Neural progenitor cell (in vitro differentiated cells): ENCODE data around the gene DHRS12. TPM values are rescaled to one million over a fixed set of nuclear protein-coding genes. Genes with fewer than 3 reads are reported as not detected.
A peak's percentile ranks its signal among the peaks of the same experiment; 100 is the strongest.

ENCODE experiments used
- DNase-seq: peaks from one replicate; pipeline ENCODE4 v3.0.0-alpha.2; 2016; ENCODE audit warnings: low spot score
- H2AFZ ChIP-seq: fragments of 200-600 bp; sonication (generic); replicated peaks from 2 replicates; pipeline ENCODE4 v1.6.1; 2016; ENCODE audit warnings: antibody characterized with exemption
- H3F3A ChIP-seq: fragments of 200-600 bp; sonication (generic); 2 replicates; pipeline ENCODE4 v1.6.1; 2016; ENCODE audit warnings: antibody characterized with exemption, low read depth
- H3K27ac ChIP-seq: fragments of 200-600 bp; sonication (generic); 2 replicates; pipeline ENCODE4 v1.5.1; 2016; ENCODE audit warnings: mild to moderate bottlenecking
- H3K27me3 ChIP-seq: fragments of 200-600 bp; sonication (generic); 2 replicates; pipeline ENCODE4 v1.6.1; 2016; ENCODE audit warnings: mild to moderate bottlenecking, moderate library complexity
- H3K36me3 ChIP-seq: fragments of 200-600 bp; sonication (generic); 2 replicates; pipeline ENCODE4 v1.5.1; 2016
- H3K4me1 ChIP-seq: fragments of 200-600 bp; sonication (generic); 2 replicates; pipeline ENCODE4 v1.6.1; 2016; ENCODE audit warnings: mixed run types
- H3K4me2 ChIP-seq: fragments of 200-600 bp; sonication (generic); 2 replicates; pipeline ENCODE4 v1.6.1; 2016
- H3K4me3 ChIP-seq: fragments of 200-600 bp; sonication (generic); 2 replicates; pipeline ENCODE4 v1.5.1; 2016
- H3K79me2 ChIP-seq: fragments of 200-600 bp; sonication (generic); 2 replicates; pipeline ENCODE4 v1.6.1; 2016; ENCODE audit warnings: low read depth
- H3K9ac ChIP-seq: fragments of 200-600 bp; sonication (generic); 2 replicates; pipeline ENCODE4 v1.6.1; 2016
- H3K9me3 ChIP-seq: fragments of 200-600 bp; sonication (generic); 2 replicates; pipeline ENCODE4 v1.5.1; 2016; ENCODE audit warnings: low read depth
- H4K20me1 ChIP-seq: fragments of 200-600 bp; sonication (generic); 2 replicates; pipeline ENCODE4 v1.6.1; 2016; ENCODE audit warnings: low read depth
- H3K27ac Mint-ChIP-seq: 3 replicates; pipeline ENCODE4 v1.8.0; 2021; ENCODE audit warnings: mixed read lengths
- H3K27me3 Mint-ChIP-seq: 2 replicates; pipeline ENCODE4 v1.8.0; 2022; ENCODE audit warnings: low read depth, mild to moderate bottlenecking, inconsistent platforms, moderate library complexity, mixed read lengths; ENCODE audit not compliant: insufficient read depth
- H3K36me3 Mint-ChIP-seq: 3 replicates; pipeline ENCODE4 v1.8.0; 2021; ENCODE audit warnings: mixed read lengths
- H3K4me1 Mint-ChIP-seq: 3 replicates; pipeline ENCODE4 v1.8.0; 2021; ENCODE audit warnings: mixed read lengths
- H3K4me3 Mint-ChIP-seq: 3 replicates; pipeline ENCODE4 v1.8.0; 2021; ENCODE audit warnings: mild to moderate bottlenecking, moderate library complexity, mixed read lengths
- H3K9me3 Mint-ChIP-seq: 3 replicates; pipeline ENCODE4 v1.8.0; 2020; ENCODE audit warnings: mixed read lengths
- CTCF ChIP-seq: fragments of 200-600 bp; sonication (generic); IDR thresholded peaks from 2 replicates; pipeline ENCODE4 v1.5.1; 2017; ENCODE audit warnings: antibody characterized with exemption, mild to moderate bottlenecking
- EZH2 ChIP-seq: fragments of 200-600 bp; sonication (generic); IDR thresholded peaks from 2 replicates; pipeline ENCODE4 v1.6.1; 2017; ENCODE audit warnings: antibody characterized with exemption, mild to moderate bottlenecking, moderate library complexity
- EZH2phosphoT487 ChIP-seq: fragments of 200-600 bp; sonication (generic); IDR thresholded peaks from 2 replicates; pipeline ENCODE4 v1.6.1; 2017; ENCODE audit warnings: antibody characterized with exemption
- total RNA-seq: library from RNA; depleted of rRNA; stranded (reverse); fragments of >200 nt; gene quantifications from 2 replicates; pipeline ENCODE4 v1.2.3, GENCODE V29; 2015; ENCODE audit warnings: low replicate concordance

Gene DHRS12
- total RNA-seq, 1 donor from 2014 or later: 5.2 TPM

- Histone ChIP-seq H3K9ac (no peak overlapping the region), H4K20me1 (no peaks in the 10 kb centered on the region), H2AFZ (no peak overlapping the region), H3F3A (no peaks in the 10 kb centered on the region), H3K9me3 (no peaks in the 10 kb centered on the region), H3K4me1 (no peaks in the 10 kb centered on the region), H3K36me3 (no peaks in the 10 kb centered on the region), H3K27me3 (no peaks in the 10 kb centered on the region), H3K79me2 (no peaks in the 10 kb centered on the region), H3K4me3 (no peak overlapping the region), H3K27ac (no peak overlapping the region), H3K4me2 (no peak overlapping the region)
- H3K36me3 Mint-ChIP-seq: no peaks in the 10 kb centered on the region
- no peak overlapping the region for H3K4me3 Mint-ChIP-seq
- TF ChIP-seq CTCF (no peak), EZH2phosphoT487 (no peak), EZH2 (no peak)
- H3K27me3 Mint-ChIP-seq: peaks cover 7% of the 10 kb centered on the region
- peak overlapping the region; percentile 19 for H3K27ac Mint-ChIP-seq
- peaks cover 2% of the 10 kb centered on the region for H3K9me3 Mint-ChIP-seq
- no peak for DNase-seq
- peaks cover 18% of the 10 kb centered on the region for H3K4me1 Mint-ChIP-seq
Measured at GRCh38 chr13:51814071-51814470, 10.1 kb upstream of the DHRS12 start.

GRCh38 chr13:51811920-51812451 is 8.0 kb upstream of the DHRS12 start:
- Histone ChIP-seq H3K9me3 (no peaks in the 10 kb centered on the region), H4K20me1 (no peaks in the 10 kb centered on the region), H3K27ac (no peak overlapping the region), H3K4me1 (no peaks in the 10 kb centered on the region), H3K27me3 (no peaks in the 10 kb centered on the region), H3K4me3 (no peak overlapping the region), H3F3A (no peaks in the 10 kb centered on the region), H3K36me3 (no peaks in the 10 kb centered on the region), H3K9ac (no peak overlapping the region), H3K79me2 (no peaks in the 10 kb centered on the region), H3K4me2 (no peak overlapping the region), H2AFZ (no peak overlapping the region)
- TF ChIP-seq EZH2phosphoT487 (no peak), EZH2 (no peak), CTCF (no peak)
- Mint-ChIP-seq H3K27me3 (peaks cover 6% of the 10 kb centered on the region), H3K4me3 (no peak overlapping the region), H3K27ac (no peak overlapping the region), H3K9me3 (no peaks in the 10 kb centered on the region), H3K36me3 (no peaks in the 10 kb centered on the region), H3K4me1 (peaks cover 23% of the 10 kb centered on the region)
- no peak for DNase-seq

GRCh38 chr13:51811046-51811445 is 7.1 kb upstream of the DHRS12 start:
- H3K9ac ChIP-seq: no peak overlapping the region
- DNase-seq: no peak

GRCh38 chr13:51808811-51809210 is 4.8 kb upstream of the DHRS12 start:
- TF ChIP-seq EZH2 (no peak), EZH2phosphoT487 (no peak), CTCF (no peak)
- no peak for DNase-seq
- no peaks in the 10 kb centered on the region for H3K36me3 Mint-ChIP-seq
- no peaks in the 10 kb centered on the region for H3K27me3 ChIP-seq
- no peak overlapping the region for H3K4me2 ChIP-seq
- H3K4me1 Mint-ChIP-seq: peaks cover 41% of the 10 kb centered on the region
- H3K27me3 Mint-ChIP-seq: peaks cover 12% of the 10 kb centered on the region
- H3K79me2 ChIP-seq: no peaks in the 10 kb centered on the region
- no peaks in the 10 kb centered on the region for H3F3A ChIP-seq
- H3K4me3 ChIP-seq: no peak overlapping the region
- no peaks in the 10 kb centered on the region for H3K9me3 ChIP-seq
- H3K4me3 Mint-ChIP-seq: no peak overlapping the region
- peaks cover 5% of the 10 kb centered on the region for H3K4me1 ChIP-seq
- H3K9me3 Mint-ChIP-seq: no peaks in the 10 kb centered on the region
- H3K27ac ChIP-seq: no peak overlapping the region
- H4K20me1 ChIP-seq: no peaks in the 10 kb centered on the region
- H2AFZ ChIP-seq: no peak overlapping the region
- no peak overlapping the region for H3K27ac Mint-ChIP-seq
- H3K9ac ChIP-seq: no peak overlapping the region
- H3K36me3 ChIP-seq: no peaks in the 10 kb centered on the region

More at GRCh38 chr13:51811046-51811445, 7.1 kb upstream of the DHRS12 start:
- Mint-ChIP-seq H3K4me3 (no peak overlapping the region), H3K9me3 (no peaks in the 10 kb centered on the region), H3K36me3 (no peaks in the 10 kb centered on the region), H3K27me3 (peaks cover 6% of the 10 kb centered on the region), H3K27ac (no peak overlapping the region), H3K4me1 (peaks cover 31% of the 10 kb centered on the region)
- Histone ChIP-seq H3K27me3 (no peaks in the 10 kb centered on the region), H3K9me3 (no peaks in the 10 kb centered on the region), H3F3A (no peaks in the 10 kb centered on the region), H3K4me3 (no peak overlapping the region), H4K20me1 (no peaks in the 10 kb centered on the region), H3K4me1 (no peaks in the 10 kb centered on the region), H3K27ac (no peak overlapping the region), H3K4me2 (no peak overlapping the region), H3K36me3 (no peaks in the 10 kb centered on the region), H2AFZ (no peak overlapping the region), H3K79me2 (no peaks in the 10 kb centered on the region)
- TF ChIP-seq EZH2phosphoT487: no peak
